K562 (cell line): ENCODE data around the gene DEDD2. TPM values are rescaled to one million over a fixed set of nuclear protein-coding genes. Genes with fewer than 3 reads are reported as not detected.
A peak's percentile ranks its signal among the peaks of the same experiment; 100 is the strongest.

Source experiments
- ATF1 ChIP-seq, 2 experiments: fragments of 450-650 bp in 1 of 2; IDR thresholded peaks; 2 replicates each; pipeline ENCODE4 v1.6.1; 2016; ENCODE audit warnings: missing compliant biosample characterization in 1 of 2, missing genetic modification characterization in 1 of 2
- GTF2E2 ChIP-seq: fragments of 200-800 bp; sonication (Bioruptor generic); IDR thresholded peaks from 2 replicates; pipeline ENCODE4 v1.6.1; 2016; ENCODE audit warnings: missing genetic modification characterization, missing compliant biosample characterization
- HDAC6 ChIP-seq: IDR thresholded peaks from 2 replicates; pipeline ENCODE4 v1.6.1; 2012; ENCODE audit warnings: low read depth, mild to moderate bottlenecking, control low read depth, inconsistent platforms, low read length, moderate library complexity
- NUFIP1 ChIP-seq: fragments of 450-650 bp; IDR thresholded peaks from 2 replicates; pipeline ENCODE4 v1.6.1; 2018; ENCODE audit not compliant: partially characterized antibody
- OTX1 ChIP-seq: fragments of 450-650 bp; formaldehyde crosslinking; IDR thresholded peaks from 2 replicates; pipeline ENCODE4 v1.4.0; 2022; ENCODE audit warnings: mild to moderate bottlenecking
- PPARD ChIP-seq: fragments of 250-450 bp; sonication (Bioruptor Pico); IDR thresholded peaks from 2 replicates; pipeline ENCODE4 v1.8.0; 2022; ENCODE audit warnings: inconsistent platforms, mild to moderate bottlenecking, moderate library complexity
- STAT5A ChIP-seq: IDR thresholded peaks from 2 replicates; pipeline ENCODE4 v1.6.1; 2012; ENCODE audit warnings: low read length, inconsistent platforms, borderline replicate concordance
- ZKSCAN1 ChIP-seq: fragments of 150-350 bp; IDR thresholded peaks from 2 replicates; pipeline ENCODE4 v1.6.1; 2016; ENCODE audit warnings: low read depth, low read length
- ZNF311 ChIP-seq: fragments of 250-450 bp; sonication (Bioruptor Pico); IDR thresholded peaks from 2 replicates; pipeline ENCODE4 v1.4.0; 2020; ENCODE audit warnings: mild to moderate bottlenecking, moderate library complexity
- polyA plus RNA-seq, 8 experiments: library from polyadenylated mRNA; depleted of rRNA in 4 of 8; stranded (reverse) in 5 of 8; unstranded in 3 of 8; fragments of >200 nt; fragmentation: Nextera tagmentation in 2 of 8; fragmentation: Illumina TruSeq in 1 of 8; extraction: Ambion mirVana in 2 of 8; extraction: Trizol in 1 of 8; gene quantifications; 2 replicates each; pipeline versions ENCODE4 v1.2.1 to v1.2.3, GENCODE V29; 2011 to 2014; ENCODE audit warnings: inconsistent platforms in 1 of 8, missing spikeins in 1 of 8
- total RNA-seq, 7 experiments: library from RNA; depleted of rRNA in 6 of 7; stranded (reverse); fragments of >200 nt in 6 of 7; fragmentation: Illumina TruSeq in 2 of 7; extraction: Trizol in 2 of 7; gene quantifications; 2 replicates each; pipeline versions ENCODE4 v1.2.1 to v1.2.3, GENCODE V29; 2011 to 2021; ENCODE audit warnings: low replicate concordance in 1 of 7
- TF ChIP-seq, protein P1 (sequence below): sonication (generic); formaldehyde crosslinking; IDR thresholded peaks from 2 replicates; pipeline ENCODE4 v1.8.0; 2022; ENCODE audit warnings: mild to moderate bottlenecking, missing genetic modification reagents
- TF ChIP-seq, protein P2 (sequence below): sonication (generic); formaldehyde crosslinking; IDR thresholded peaks from 2 replicates; pipeline ENCODE4 v1.8.0; 2022; ENCODE audit warnings: mild to moderate bottlenecking, missing genetic modification reagents
- TF ChIP-seq, protein P3 (sequence below): fragments of 250-450 bp; sonication (Bioruptor Pico); IDR thresholded peaks from 2 replicates; pipeline ENCODE4 v1.4.0; 2020; ENCODE audit warnings: mild to moderate bottlenecking, moderate library complexity
- TF ChIP-seq, protein P4 (sequence below): sonication (generic); formaldehyde crosslinking; IDR thresholded peaks from 2 replicates; pipeline ENCODE4 v1.8.0; 2022; ENCODE audit warnings: missing genetic modification reagents, mild to moderate bottlenecking, borderline replicate concordance
- TF ChIP-seq, protein P5 (sequence below): fragments of 200-400 bp; formaldehyde crosslinking; IDR thresholded peaks from 2 replicates; pipeline ENCODE4 v1.6.1; 2017; ENCODE audit warnings: mild to moderate bottlenecking, low read depth, low read length, moderate library complexity
- TF ChIP-seq, protein P6 (sequence below), 2 experiments: fragments of 200-800 bp in 1 of 2; sonication (Bioruptor generic) in 1 of 2; sonication (generic) in 1 of 2; formaldehyde crosslinking in 1 of 2; IDR thresholded peaks in 1 of 2; conservative IDR thresholded peaks in 1 of 2; 2 replicates each; pipeline versions ENCODE4 v1.5.0 to v1.6.1; 2016 to 2020; ENCODE audit warnings: missing compliant biosample characterization in 1 of 2, missing genetic modification characterization in 1 of 2, missing genetic modification reagents in 1 of 2

DEDD2 gene
- total and polyA plus RNA-seq, 9 of the 15 experiments (the other 6 are each of a cell fraction or from before 2014, with no cell fraction given), result 4.3 to 43.0 (median 29.2) TPM

DNA sequence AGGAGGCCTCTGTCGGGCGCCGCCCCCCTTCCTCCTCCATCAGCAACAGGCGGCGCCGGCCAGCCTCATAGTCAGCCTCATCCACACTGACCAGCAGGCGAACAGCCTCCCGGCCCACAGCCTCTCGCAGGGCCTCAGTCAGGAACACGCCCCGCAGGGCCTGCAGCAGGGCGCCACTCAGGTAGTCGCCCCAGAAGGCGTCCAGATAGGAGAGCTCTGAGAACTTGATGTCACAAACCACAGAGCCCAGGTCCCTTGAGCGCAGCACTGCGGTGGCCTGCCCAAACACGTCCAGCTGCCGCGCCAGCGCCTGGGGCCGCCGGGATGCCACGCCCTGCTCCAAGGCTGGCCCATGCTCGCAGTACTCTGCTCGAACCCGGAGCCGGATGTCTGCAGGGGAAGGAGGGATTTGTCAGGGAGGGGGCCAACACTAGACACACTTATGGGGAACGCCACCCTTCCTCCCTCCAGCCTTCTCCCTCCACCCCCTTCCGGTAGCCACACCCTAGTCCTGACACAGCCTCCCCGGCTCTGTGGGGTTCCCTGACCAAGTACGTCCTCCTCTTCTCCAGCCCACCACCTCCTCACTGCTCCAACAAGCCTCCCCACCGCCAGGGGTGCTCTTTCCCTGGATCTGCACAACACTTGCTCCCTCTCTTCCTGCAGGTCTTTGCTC is 17.9 kb downstream of the DEDD2 start (continued):
- TF ChIP-seq, protein P1, sequence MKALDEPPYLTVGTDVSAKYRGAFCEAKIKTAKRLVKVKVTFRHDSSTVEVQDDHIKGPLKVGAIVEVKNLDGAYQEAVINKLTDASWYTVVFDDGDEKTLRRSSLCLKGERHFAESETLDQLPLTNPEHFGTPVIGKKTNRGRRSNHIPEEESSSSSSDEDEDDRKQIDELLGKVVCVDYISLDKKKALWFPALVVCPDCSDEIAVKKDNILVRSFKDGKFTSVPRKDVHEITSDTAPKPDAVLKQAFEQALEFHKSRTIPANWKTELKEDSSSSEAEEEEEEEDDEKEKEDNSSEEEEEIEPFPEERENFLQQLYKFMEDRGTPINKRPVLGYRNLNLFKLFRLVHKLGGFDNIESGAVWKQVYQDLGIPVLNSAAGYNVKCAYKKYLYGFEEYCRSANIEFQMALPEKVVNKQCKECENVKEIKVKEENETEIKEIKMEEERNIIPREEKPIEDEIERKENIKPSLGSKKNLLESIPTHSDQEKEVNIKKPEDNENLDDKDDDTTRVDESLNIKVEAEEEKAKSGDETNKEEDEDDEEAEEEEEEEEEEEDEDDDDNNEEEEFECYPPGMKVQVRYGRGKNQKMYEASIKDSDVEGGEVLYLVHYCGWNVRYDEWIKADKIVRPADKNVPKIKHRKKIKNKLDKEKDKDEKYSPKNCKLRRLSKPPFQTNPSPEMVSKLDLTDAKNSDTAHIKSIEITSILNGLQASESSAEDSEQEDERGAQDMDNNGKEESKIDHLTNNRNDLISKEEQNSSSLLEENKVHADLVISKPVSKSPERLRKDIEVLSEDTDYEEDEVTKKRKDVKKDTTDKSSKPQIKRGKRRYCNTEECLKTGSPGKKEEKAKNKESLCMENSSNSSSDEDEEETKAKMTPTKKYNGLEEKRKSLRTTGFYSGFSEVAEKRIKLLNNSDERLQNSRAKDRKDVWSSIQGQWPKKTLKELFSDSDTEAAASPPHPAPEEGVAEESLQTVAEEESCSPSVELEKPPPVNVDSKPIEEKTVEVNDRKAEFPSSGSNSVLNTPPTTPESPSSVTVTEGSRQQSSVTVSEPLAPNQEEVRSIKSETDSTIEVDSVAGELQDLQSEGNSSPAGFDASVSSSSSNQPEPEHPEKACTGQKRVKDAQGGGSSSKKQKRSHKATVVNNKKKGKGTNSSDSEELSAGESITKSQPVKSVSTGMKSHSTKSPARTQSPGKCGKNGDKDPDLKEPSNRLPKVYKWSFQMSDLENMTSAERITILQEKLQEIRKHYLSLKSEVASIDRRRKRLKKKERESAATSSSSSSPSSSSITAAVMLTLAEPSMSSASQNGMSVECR, result peak; percentile 76
- no peak for TF ChIP-seq PPARD (CRISPR knock-in tag)
- TF ChIP-seq, protein P2, sequence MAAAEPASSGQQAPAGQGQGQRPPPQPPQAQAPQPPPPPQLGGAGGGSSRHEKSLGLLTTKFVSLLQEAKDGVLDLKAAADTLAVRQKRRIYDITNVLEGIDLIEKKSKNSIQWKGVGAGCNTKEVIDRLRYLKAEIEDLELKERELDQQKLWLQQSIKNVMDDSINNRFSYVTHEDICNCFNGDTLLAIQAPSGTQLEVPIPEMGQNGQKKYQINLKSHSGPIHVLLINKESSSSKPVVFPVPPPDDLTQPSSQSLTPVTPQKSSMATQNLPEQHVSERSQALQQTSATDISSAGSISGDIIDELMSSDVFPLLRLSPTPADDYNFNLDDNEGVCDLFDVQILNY (CRISPR knock-in tag), result no peak
- no peak for TF ChIP-seq HDAC6
- no peak for TF ChIP-seq ZKSCAN1
- TF ChIP-seq NUFIP1, result no peak
- no peak for TF ChIP-seq STAT5A
- TF ChIP-seq, protein P3, sequence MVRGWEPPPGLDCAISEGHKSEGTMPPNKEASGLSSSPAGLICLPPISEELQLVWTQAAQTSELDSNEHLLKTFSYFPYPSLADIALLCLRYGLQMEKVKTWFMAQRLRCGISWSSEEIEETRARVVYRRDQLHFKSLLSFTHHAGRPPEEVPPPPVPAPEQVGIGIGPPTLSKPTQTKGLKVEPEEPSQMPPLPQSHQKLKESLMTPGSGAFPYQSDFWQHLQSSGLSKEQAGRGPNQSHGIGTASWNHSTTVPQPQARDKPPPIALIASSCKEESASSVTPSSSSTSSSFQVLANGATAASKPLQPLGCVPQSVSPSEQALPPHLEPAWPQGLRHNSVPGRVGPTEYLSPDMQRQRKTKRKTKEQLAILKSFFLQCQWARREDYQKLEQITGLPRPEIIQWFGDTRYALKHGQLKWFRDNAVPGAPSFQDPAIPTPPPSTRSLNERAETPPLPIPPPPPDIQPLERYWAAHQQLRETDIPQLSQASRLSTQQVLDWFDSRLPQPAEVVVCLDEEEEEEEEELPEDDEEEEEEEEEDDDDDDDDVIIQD (CRISPR knock-in tag), result no peak
- no peak for TF ChIP-seq ZNF311
- no peak for TF ChIP-seq GTF2E2 (tag)
- TF ChIP-seq, protein P4, sequence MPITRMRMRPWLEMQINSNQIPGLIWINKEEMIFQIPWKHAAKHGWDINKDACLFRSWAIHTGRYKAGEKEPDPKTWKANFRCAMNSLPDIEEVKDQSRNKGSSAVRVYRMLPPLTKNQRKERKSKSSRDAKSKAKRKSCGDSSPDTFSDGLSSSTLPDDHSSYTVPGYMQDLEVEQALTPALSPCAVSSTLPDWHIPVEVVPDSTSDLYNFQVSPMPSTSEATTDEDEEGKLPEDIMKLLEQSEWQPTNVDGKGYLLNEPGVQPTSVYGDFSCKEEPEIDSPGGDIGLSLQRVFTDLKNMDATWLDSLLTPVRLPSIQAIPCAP (CRISPR knock-in tag), result no peak
- TF ChIP-seq, protein P5, sequence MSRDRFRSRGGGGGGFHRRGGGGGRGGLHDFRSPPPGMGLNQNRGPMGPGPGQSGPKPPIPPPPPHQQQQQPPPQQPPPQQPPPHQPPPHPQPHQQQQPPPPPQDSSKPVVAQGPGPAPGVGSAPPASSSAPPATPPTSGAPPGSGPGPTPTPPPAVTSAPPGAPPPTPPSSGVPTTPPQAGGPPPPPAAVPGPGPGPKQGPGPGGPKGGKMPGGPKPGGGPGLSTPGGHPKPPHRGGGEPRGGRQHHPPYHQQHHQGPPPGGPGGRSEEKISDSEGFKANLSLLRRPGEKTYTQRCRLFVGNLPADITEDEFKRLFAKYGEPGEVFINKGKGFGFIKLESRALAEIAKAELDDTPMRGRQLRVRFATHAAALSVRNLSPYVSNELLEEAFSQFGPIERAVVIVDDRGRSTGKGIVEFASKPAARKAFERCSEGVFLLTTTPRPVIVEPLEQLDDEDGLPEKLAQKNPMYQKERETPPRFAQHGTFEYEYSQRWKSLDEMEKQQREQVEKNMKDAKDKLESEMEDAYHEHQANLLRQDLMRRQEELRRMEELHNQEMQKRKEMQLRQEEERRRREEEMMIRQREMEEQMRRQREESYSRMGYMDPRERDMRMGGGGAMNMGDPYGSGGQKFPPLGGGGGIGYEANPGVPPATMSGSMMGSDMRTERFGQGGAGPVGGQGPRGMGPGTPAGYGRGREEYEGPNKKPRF, result no peak
- peak; percentile 90 for TF ChIP-seq OTX1 (CRISPR knock-in tag)
- TF ChIP-seq ATF1 (CRISPR knock-in tag; IDR thresholded peaks at IDR 0.05), result no peak
- peak; percentile 70 for TF ChIP-seq ATF1 (tag; IDR thresholded peaks at IDR 0.05)
- TF ChIP-seq, protein P6, sequence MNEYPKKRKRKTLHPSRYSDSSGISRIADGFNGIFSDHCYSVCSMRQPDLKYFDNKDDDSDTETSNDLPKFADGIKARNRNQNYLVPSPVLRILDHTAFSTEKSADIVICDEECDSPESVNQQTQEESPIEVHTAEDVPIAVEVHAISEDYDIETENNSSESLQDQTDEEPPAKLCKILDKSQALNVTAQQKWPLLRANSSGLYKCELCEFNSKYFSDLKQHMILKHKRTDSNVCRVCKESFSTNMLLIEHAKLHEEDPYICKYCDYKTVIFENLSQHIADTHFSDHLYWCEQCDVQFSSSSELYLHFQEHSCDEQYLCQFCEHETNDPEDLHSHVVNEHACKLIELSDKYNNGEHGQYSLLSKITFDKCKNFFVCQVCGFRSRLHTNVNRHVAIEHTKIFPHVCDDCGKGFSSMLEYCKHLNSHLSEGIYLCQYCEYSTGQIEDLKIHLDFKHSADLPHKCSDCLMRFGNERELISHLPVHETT (CRISPR knock-in tag; conservative IDR thresholded peaks at IDR 0.05 in 1 of 2, IDR thresholded peaks at IDR 0.05 in 1 of 2), result no peak
